Measurements from ENCODE around the gene ZNF106. TPM values are rescaled to one million over a fixed set of nuclear protein-coding genes. Genes with fewer than 3 reads are reported as not detected.

Gene ZNF106
- total RNA-seq, 1 donor from 2014 or later = 45.7 TPM

DNA sequence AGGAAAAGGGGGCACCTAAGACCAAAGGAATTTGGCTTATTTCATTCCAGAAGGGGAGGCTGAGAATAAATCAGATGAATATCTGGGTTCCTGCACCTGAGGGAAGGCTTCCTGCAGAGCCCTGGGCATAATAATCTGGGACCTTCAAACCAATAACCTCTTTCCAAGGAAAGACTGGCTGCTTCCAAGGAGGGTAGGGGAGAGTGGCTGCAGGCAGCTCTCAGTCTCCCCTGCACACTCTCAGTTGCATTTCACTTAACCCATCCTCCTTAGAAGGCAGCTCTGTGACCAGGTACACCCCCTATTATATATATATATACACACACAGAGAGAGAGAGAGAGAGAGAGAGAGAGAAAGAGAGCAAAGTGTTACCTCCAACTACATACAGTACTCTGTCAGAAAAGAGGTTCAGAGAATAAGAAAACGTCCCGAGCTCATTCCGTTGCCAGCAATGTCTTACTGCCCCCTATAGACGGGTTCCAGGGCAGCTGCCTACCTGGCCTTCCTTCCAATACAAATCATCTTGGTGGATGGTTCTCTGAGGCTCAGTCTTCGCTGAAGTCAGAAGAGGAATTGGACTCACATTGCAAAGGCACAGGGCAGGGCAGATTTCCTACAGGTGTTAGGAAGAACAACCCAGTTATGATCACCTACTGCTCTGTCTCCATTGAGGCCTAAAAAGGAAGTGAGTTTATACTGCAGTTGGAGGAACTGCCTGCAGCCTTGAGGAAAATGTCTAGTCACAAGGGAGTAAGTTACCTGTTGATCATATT lies 105.5 kb downstream of the ZNF106 start:
- intact Hi-C loops (cut with DNase I) = no loop called here

DNA sequence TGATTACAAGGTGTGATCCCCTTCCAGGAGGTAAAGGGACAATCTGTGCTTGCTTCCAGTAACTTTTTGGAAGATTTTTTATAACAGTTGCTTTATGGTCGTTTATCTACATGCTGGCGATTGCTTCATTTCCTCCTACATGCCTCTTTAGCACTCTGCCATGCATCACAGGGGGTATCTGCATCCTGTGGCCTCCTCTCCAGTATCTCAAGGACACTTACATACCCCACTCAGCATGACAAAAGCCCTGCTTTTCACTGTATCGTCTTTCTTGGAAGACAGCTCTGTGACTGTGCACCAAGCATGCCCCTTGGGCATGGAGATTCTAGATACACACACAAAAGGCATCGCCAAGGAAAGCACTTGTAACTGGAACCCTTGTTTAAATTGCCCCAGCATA lies 106.3 kb downstream of the ZNF106 start:
- no peak overlapping the region for H3K27ac ChIP-seq
- no peaks in the 10 kb centered on the region for H3K9me3 ChIP-seq
- H3K4me3 ChIP-seq = no peak overlapping the region
- H3K4me1 ChIP-seq = no peaks in the 10 kb centered on the region
- H3K36me3 ChIP-seq = peaks cover 0 to 7% of the 10 kb centered on the region in 2 donors
- intact Hi-C loops (cut with DNase I) = no loop called here
- TF ChIP-seq, protein P1, sequence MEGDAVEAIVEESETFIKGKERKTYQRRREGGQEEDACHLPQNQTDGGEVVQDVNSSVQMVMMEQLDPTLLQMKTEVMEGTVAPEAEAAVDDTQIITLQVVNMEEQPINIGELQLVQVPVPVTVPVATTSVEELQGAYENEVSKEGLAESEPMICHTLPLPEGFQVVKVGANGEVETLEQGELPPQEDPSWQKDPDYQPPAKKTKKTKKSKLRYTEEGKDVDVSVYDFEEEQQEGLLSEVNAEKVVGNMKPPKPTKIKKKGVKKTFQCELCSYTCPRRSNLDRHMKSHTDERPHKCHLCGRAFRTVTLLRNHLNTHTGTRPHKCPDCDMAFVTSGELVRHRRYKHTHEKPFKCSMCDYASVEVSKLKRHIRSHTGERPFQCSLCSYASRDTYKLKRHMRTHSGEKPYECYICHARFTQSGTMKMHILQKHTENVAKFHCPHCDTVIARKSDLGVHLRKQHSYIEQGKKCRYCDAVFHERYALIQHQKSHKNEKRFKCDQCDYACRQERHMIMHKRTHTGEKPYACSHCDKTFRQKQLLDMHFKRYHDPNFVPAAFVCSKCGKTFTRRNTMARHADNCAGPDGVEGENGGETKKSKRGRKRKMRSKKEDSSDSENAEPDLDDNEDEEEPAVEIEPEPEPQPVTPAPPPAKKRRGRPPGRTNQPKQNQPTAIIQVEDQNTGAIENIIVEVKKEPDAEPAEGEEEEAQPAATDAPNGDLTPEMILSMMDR (IDR thresholded peaks at IDR 0.05) = no peak
- H3K27me3 ChIP-seq = no peaks in the 10 kb centered on the region
- DNase-seq (ENCODE audit: low spot score in 2 of 2) = no peak

More for the DNA sequence above, 105.5 kb downstream of the ZNF106 start:
- H3K27ac ChIP-seq = no peak overlapping the region
- no peak for DNase-seq (ENCODE audit: low spot score in 2 of 2)
- no peak overlapping the region for H3K4me3 ChIP-seq
- H3K36me3 ChIP-seq = peaks cover 0 to 7% of the 10 kb centered on the region in 2 donors
- no peaks in the 10 kb centered on the region for H3K4me1 ChIP-seq
- no peaks in the 10 kb centered on the region for H3K9me3 ChIP-seq
- TF ChIP-seq, protein P1 (IDR thresholded peaks at IDR 0.05) = peak in 1 of 3 experiments; percentile 11
- H3K27me3 ChIP-seq = no peaks in the 10 kb centered on the region

DNA sequence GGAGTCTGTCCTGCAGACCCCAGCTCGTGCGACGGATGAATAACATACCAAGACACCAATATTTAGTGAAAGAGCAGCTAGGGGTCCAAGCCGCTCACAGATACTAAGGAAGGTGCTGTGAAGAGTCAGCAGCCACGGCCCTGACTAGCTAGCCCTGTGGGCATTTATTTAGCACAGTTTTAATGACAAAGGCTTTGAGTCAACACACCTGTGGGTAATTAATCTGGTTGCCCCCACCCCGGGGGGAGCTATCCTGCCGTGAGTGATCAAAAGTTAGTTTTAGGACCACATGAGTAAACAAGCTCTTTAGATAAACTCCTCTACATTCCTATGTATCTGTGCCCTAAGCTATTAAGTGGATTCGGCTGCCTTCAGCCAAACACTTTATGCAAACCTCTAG lies 112.9 kb downstream of the ZNF106 start:
- Histone ChIP-seq H3K27ac (no peak overlapping the region), H3K9me3 (no peaks in the 10 kb centered on the region), H3K27me3 (no peaks in the 10 kb centered on the region), H3K4me1 (no peaks in the 10 kb centered on the region), H3K36me3 (no peaks in the 10 kb centered on the region), H3K4me3 (no peak overlapping the region)
- intact Hi-C loops (cut with DNase I) = no loop called here
- TF ChIP-seq, protein P1 (IDR thresholded peaks at IDR 0.05) = no peak
- no peak for DNase-seq (ENCODE audit: low spot score in 2 of 2)

DNA sequence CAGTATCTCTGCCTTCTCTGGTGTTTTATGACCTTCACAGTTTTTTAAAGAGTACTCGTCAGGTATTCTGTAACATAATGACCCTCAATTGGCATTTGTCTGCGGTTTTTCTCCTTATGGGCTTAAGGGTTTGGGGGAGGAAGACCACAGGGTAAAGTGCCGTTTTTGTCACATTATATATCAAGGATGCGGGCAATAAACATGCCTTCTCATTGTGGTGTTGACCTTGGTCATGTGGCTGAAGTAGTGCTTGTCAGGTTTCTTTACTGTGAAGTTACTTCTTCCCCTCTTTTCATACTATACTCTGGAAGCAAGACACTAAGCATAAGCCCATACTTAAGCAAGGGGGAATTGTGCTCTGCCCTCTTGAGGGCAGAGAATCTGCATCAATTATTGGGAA lies 115.0 kb downstream of the ZNF106 start:
- no peaks in the 10 kb centered on the region for H3K4me1 ChIP-seq
- no peak for DNase-seq (ENCODE audit: low spot score in 2 of 2)
- TF ChIP-seq, protein P1 (IDR thresholded peaks at IDR 0.05) = no peak
- no peaks in the 10 kb centered on the region for H3K27me3 ChIP-seq
- H3K36me3 ChIP-seq = no peaks in the 10 kb centered on the region
- H3K27ac ChIP-seq = no peak overlapping the region
- intact Hi-C loops (cut with DNase I) = no loop called here
- no peaks in the 10 kb centered on the region for H3K9me3 ChIP-seq
- no peak overlapping the region for H3K4me3 ChIP-seq

DNA sequence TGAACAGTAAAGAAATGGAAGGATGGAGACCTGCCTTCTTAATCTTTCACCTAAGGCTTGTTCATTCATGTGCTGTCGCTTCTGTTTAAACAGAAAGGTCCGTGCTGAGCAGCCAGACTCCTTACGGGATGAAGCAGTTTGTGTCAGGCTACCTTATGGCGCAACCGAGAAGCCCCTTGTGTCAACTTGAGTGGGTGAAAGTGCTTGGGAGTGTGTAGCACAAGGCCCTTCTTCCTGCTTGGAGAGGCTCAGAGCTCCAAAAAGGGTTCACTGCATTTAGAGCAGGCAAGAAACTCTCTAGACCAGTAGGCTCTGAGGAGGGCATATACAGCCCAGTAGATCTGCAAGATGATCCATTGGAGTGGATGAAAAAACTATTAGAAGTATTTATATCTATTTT lies 115.7 kb downstream of the ZNF106 start:
- H3K27me3 ChIP-seq = no peaks in the 10 kb centered on the region
- no peaks in the 10 kb centered on the region for H3K4me1 ChIP-seq
- intact Hi-C loops (cut with DNase I) = no loop called here
- H3K27ac ChIP-seq = no peak overlapping the region
- H3K36me3 ChIP-seq = no peaks in the 10 kb centered on the region
- DNase-seq (ENCODE audit: low spot score in 2 of 2) = no peak
- H3K4me3 ChIP-seq = no peak overlapping the region
- TF ChIP-seq, protein P1 (IDR thresholded peaks at IDR 0.05) = no peak
- no peaks in the 10 kb centered on the region for H3K9me3 ChIP-seq

All from ascending aorta (tissue), 2 donors.